Measurements from ENCODE around the gene DMRTC2. TPM values are rescaled to one million over a fixed set of nuclear protein-coding genes. Genes with fewer than 3 reads are reported as not detected.

The DMRTC2 gene
- total RNA-seq, 1 donor from 2014 or later, result not detected

GRCh38 chr19:41864374-41864773 is 19.5 kb downstream of the DMRTC2 start:
- H3K9me3 Mint-ChIP-seq, result no peaks in the 10 kb centered on the region
- H3K4me1 Mint-ChIP-seq, result peaks cover 31% of the 10 kb centered on the region
- peak overlapping the region; percentile 34 for H3K27ac Mint-ChIP-seq
- H3K36me3 Mint-ChIP-seq, result peaks cover 42% of the 10 kb centered on the region
- H3K4me3 Mint-ChIP-seq, result no peak overlapping the region
- no peaks in the 10 kb centered on the region for H3K27me3 Mint-ChIP-seq (ENCODE audit: low read depth)
- no peak for DNase-seq (ENCODE audit: low spot score in 2 of 2, unreplicated experiment in 2 of 2)
- no peak for TF ChIP-seq CTCF (IDR thresholded peaks at IDR 0.05; ENCODE audit: unreplicated experiment)

- no peaks in the 10 kb centered on the region for H3K9me3 Mint-ChIP-seq
- peak overlapping the region; percentile 41 for H3K27ac Mint-ChIP-seq
- no peak overlapping the region for H3K4me3 Mint-ChIP-seq
- H3K4me1 Mint-ChIP-seq, result peaks cover 24% of the 10 kb centered on the region
- no peak for DNase-seq (ENCODE audit: low spot score in 2 of 2, unreplicated experiment in 2 of 2)
- TF ChIP-seq CTCF (IDR thresholded peaks at IDR 0.05; ENCODE audit: unreplicated experiment), result no peak
- H3K27me3 Mint-ChIP-seq (ENCODE audit: low read depth), result no peaks in the 10 kb centered on the region
- H3K36me3 Mint-ChIP-seq, result peaks cover 43% of the 10 kb centered on the region
These were observed 21.4 kb downstream of the DMRTC2 start for GRCh38 chr19:41866284-41866683.

- no peak for DNase-seq (ENCODE audit: low spot score in 2 of 2, unreplicated experiment in 2 of 2)
- Mint-ChIP-seq H3K4me3 (no peak overlapping the region), H3K4me1 (peaks cover 8% of the 10 kb centered on the region), H3K27me3 (ENCODE audit: low read depth) (no peaks in the 10 kb centered on the region), H3K27ac (peak overlapping the region; percentile 59), H3K9me3 (no peaks in the 10 kb centered on the region), H3K36me3 (peaks cover 30% of the 10 kb centered on the region)
- no peak for TF ChIP-seq CTCF (IDR thresholded peaks at IDR 0.05; ENCODE audit: unreplicated experiment)
These were observed 23.5 kb downstream of the DMRTC2 start for GRCh38 chr19:41868120-41868988.

- TF ChIP-seq CTCF (IDR thresholded peaks at IDR 0.05; ENCODE audit: unreplicated experiment), result no peak
- DNase-seq (ENCODE audit: low spot score in 2 of 2, unreplicated experiment in 2 of 2), result no peak
- peaks cover 27% of the 10 kb centered on the region for H3K36me3 Mint-ChIP-seq
- H3K27ac Mint-ChIP-seq, result no peak overlapping the region
- H3K4me1 Mint-ChIP-seq, result peaks cover 5% of the 10 kb centered on the region
- H3K9me3 Mint-ChIP-seq, result no peaks in the 10 kb centered on the region
- no peak overlapping the region for H3K4me3 Mint-ChIP-seq
- H3K27me3 Mint-ChIP-seq (ENCODE audit: low read depth), result no peaks in the 10 kb centered on the region
These were observed 24.1 kb downstream of the DMRTC2 start for GRCh38 chr19:41868989-41869300.

- H3K36me3 Mint-ChIP-seq, result peaks cover 21% of the 10 kb centered on the region
- no peaks in the 10 kb centered on the region for H3K27me3 Mint-ChIP-seq (ENCODE audit: low read depth)
- H3K4me3 Mint-ChIP-seq, result no peak overlapping the region
- H3K4me1 Mint-ChIP-seq, result peaks cover 5% of the 10 kb centered on the region
- no peak for TF ChIP-seq CTCF (IDR thresholded peaks at IDR 0.05; ENCODE audit: unreplicated experiment)
- no peak overlapping the region for H3K27ac Mint-ChIP-seq
- no peak for DNase-seq (ENCODE audit: low spot score in 2 of 2, unreplicated experiment in 2 of 2)
- H3K9me3 Mint-ChIP-seq, result no peaks in the 10 kb centered on the region
These were observed 24.6 kb downstream of the DMRTC2 start for GRCh38 chr19:41869374-41869955.

All from mesothelial cell of epicardium (in vitro differentiated cells).